ENCODE measurements around the gene ESYT1.

ESYT1 gene

DNA sequence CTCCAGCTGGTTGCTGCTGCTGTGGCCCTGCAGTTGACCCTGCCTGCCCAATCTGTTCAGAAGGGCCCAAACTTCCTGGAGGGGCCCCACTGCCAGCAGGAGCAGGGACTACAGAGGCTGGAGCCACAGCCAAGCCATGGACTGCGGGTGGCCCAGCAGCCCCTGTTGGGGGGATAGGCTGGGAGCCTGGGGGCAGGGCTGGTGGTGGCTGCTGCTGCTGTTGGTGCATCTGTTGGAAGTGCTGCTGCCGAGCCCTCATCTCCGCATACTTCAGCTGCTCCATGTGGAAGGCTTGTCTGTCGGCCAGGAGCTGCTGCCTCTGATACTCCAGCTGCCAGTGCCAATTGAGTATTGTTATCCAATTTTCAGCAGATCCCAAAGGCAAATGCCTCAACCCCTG lies 37.3 kb downstream of the ESYT1 start:
- DNase-seq (ENCODE audit: low read depth), result no peak
- TF ChIP-seq, protein P1, sequence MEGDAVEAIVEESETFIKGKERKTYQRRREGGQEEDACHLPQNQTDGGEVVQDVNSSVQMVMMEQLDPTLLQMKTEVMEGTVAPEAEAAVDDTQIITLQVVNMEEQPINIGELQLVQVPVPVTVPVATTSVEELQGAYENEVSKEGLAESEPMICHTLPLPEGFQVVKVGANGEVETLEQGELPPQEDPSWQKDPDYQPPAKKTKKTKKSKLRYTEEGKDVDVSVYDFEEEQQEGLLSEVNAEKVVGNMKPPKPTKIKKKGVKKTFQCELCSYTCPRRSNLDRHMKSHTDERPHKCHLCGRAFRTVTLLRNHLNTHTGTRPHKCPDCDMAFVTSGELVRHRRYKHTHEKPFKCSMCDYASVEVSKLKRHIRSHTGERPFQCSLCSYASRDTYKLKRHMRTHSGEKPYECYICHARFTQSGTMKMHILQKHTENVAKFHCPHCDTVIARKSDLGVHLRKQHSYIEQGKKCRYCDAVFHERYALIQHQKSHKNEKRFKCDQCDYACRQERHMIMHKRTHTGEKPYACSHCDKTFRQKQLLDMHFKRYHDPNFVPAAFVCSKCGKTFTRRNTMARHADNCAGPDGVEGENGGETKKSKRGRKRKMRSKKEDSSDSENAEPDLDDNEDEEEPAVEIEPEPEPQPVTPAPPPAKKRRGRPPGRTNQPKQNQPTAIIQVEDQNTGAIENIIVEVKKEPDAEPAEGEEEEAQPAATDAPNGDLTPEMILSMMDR (conservative IDR thresholded peaks at IDR 0.05; ENCODE audit: low read depth, low read length), result no peak
- no peak overlapping the region for H3K4me3 ChIP-seq (ENCODE audit: low read depth, low read length)

DNA sequence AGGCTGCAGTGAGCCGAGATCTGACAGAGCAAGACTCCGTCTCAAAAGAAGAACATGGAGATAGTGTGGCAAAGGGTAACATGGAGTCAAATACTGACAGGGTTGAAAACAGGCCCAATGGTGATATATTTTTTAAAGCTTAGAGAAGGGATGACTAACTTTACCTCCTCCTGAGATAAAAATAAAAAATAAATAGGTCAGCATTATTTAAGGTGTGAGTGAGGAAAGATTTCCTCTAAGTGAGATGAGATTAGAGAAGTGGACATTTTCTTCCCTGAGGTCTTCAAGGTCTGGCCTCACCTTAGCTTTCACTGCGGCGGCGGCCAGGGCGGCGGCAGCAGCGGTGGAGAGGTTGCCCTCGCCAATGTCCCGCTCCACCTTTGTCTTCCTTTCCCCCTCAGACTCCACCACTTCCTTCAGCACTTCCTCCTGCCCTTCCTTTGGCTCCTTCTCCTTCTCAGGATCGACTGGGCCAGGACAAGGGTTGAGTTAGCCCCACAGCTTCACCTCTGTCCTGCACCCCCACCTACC lies 41.2 kb downstream of the ESYT1 start:
- TF ChIP-seq, protein P1 (conservative IDR thresholded peaks at IDR 0.05; ENCODE audit: low read depth, low read length), result no peak
- H3K4me3 ChIP-seq (ENCODE audit: low read depth, low read length), result no peak overlapping the region
- no peak for DNase-seq (ENCODE audit: low read depth)

- no peak for DNase-seq (ENCODE audit: low read depth)
- H3K4me3 ChIP-seq (ENCODE audit: low read depth, low read length), result no peak overlapping the region
- TF ChIP-seq, protein P1 (conservative IDR thresholded peaks at IDR 0.05; ENCODE audit: low read depth, low read length), result no peak
Measured at GRCh38 chr12:56172839-56173238, 44.8 kb downstream of the ESYT1 start.

DNA sequence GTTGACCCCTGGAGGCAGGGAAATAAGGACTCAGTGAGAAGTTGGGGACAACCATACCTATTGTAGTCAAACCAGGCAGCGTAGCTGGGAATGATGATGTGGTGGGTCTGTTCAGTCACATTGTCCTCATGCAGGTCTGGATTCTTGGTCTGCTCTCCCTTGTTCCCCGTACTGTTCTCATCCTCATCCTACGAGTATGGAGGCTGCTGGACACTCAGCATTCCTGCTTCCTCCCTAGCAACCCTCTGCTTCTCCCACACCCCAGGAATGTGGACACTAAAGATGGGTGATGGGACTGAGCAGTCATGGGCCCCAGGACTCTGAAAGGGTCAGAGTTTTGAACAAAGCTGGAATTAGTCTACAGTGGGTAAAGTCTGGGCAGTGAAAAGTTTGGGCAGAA lies 50.3 kb downstream of the ESYT1 start:
- TF ChIP-seq, protein P1 (conservative IDR thresholded peaks at IDR 0.05; ENCODE audit: low read depth, low read length), result no peak
- no peak overlapping the region for H3K4me3 ChIP-seq (ENCODE audit: low read depth, low read length)
- no peak for DNase-seq (ENCODE audit: low read depth)

DNA sequence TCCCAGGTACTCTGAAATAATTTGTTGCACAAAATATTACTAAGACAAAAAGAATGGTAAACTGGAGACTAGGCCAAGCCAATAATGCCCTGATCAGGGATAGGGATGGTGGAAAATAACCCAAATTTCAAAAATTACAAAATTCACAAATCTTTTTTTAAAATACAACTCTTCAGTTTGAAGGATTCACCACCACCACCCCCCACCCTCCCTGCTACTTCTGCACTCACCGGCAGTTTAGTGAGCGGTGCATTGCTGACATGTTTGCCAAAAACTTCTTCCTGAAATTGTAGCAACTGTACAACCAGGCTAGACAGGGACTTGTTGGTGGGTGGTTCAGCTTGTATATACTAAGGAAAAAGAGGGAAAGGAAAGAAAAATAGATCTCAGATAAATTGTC lies 58.9 kb downstream of the ESYT1 start:
- no peak for DNase-seq (ENCODE audit: low read depth)
- TF ChIP-seq, protein P1 (conservative IDR thresholded peaks at IDR 0.05; ENCODE audit: low read depth, low read length), result no peak
- H3K4me3 ChIP-seq (ENCODE audit: low read depth, low read length), result no peak overlapping the region

DNA sequence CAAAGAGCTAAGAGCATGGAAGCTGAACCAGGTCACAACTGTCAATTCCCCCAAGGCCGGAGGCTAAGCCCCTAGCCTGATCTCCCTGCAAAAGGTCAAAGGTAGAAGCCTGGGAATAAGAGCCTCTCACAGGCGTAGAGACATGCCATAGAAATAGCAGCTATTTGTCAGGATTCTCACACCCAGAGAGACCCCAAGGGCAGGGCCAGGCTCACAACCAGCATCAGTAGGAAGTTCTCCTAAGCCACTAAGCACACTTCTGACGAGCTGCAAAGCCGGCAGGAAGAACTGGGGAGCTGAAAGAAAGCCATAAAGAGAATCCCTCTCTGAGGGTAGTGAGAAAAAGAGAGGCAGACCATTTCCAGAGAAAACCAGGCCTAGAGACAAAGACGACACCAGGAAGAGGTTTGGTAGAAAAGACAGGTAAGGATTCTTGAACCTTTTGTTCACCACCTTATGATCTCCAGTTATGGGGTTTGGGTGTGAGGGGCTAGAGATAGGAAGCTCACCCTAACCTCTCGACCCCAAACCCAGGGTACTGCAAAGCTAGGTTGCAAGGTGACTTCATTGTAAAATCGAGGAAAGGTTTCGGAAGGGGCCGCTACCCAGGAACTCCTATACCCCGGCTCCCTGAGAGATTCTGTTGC lies 60.2 kb downstream of the ESYT1 start:
- DNase-seq (ENCODE audit: low read depth), result peak; percentile 32
- H3K4me3 ChIP-seq (ENCODE audit: low read depth, low read length), result peak overlapping the region; percentile 77
- TF ChIP-seq, protein P1 (conservative IDR thresholded peaks at IDR 0.05; ENCODE audit: low read depth, low read length), result no peak

- H3K4me3 ChIP-seq (ENCODE audit: low read depth, low read length), result peak overlapping the region; percentile 77
- DNase-seq (ENCODE audit: low read depth), result no peak
- TF ChIP-seq, protein P1 (conservative IDR thresholded peaks at IDR 0.05; ENCODE audit: low read depth, low read length), result no peak
Measured at GRCh38 chr12:56188778-56189098, 60.7 kb downstream of the ESYT1 start.
